GM12878 (cell line): Measurements from ENCODE around the gene GPR39. TPM values are rescaled to one million over a fixed set of nuclear protein-coding genes. Genes with fewer than 3 reads are reported as not detected.

Source experiments
- ATAC-seq: fragments of 200-7000 bp; cut with Tn5 transposase; 3 replicates; pipeline ENCODE4 v1.9.1; 2020; ENCODE audit warnings: mild to moderate bottlenecking, moderate library complexity
- BruUV-seq: library from RNA; stranded (reverse); fragments of 400-500 nt; replicated peaks from 2 replicates; lab custom pipeline; 2021; lab: Mats Ljungman, UMichigan
- CTCF ChIA-PET: fragments of 300-600 bp; sonication (Branson Sonifier 250); formaldehyde crosslinking; extraction: SDS; loops from one replicate; lab custom pipeline; 2021; ENCODE audit warnings: inconsistent platforms; lab: Yijun Ruan, JAX
- POLR2A ChIA-PET: fragments of 350-600 bp; formaldehyde crosslinking; extraction: SDS; loops from one replicate; lab custom pipeline; 2021; ENCODE audit warnings: inconsistent platforms; lab: Charles Lee
- RAD21 ChIA-PET: fragments of 300-600 bp; sonication (Branson Sonifier 250); formaldehyde crosslinking; loops from one replicate; lab custom pipeline; 2023; ENCODE audit warnings: antibody characterized with exemption; ENCODE audit not compliant: unreplicated experiment; lab: Charles Lee
- SMC1A ChIA-PET: fragments of 300-600 bp; sonication (Branson Sonifier 250); formaldehyde crosslinking; loops from one replicate; lab custom pipeline; 2023; ENCODE audit not compliant: unreplicated experiment, uncharacterized antibody; lab: Charles Lee
- DNase-seq: peaks from one replicate; pipeline ENCODE4 v3.0.0-alpha.2; 2011; ENCODE audit warnings: low read depth, low spot score
- FAIRE-seq: peaks from 3 replicates; lab custom pipeline; 2011; peaks lifted over from hg19 to GRCh38; lab: Jason Lieb, UNC
- H2AFZ ChIP-seq: 2 replicates; pipeline ENCODE4 v1.6.0; 2011; ENCODE audit warnings: low read depth, low read length, control low read depth; ENCODE audit not compliant: control insufficient read depth
- H3K27ac ChIP-seq: 2 replicates; pipeline ENCODE4 v1.5.1; 2011; ENCODE audit warnings: control low read depth; ENCODE audit not compliant: control insufficient read depth, insufficient read depth
- H3K27me3 ChIP-seq, 2 experiments: replicated peaks in 1 of 2; 2 replicates each; pipeline versions ENCODE4 v1.6.0 to v1.6.1; 2011; ENCODE audit warnings: low read length in 1 of 2; ENCODE audit not compliant: control insufficient read depth in 2 of 2, insufficient read depth in 2 of 2
- H3K36me3 ChIP-seq, 2 experiments: 2 replicates each; pipeline ENCODE4 v1.5.1; 2011; ENCODE audit warnings: low read length in 1 of 2; ENCODE audit not compliant: control insufficient read depth in 2 of 2, insufficient read depth in 2 of 2
- H3K4me1 ChIP-seq: 2 replicates; pipeline ENCODE4 v1.6.1; 2011; ENCODE audit warnings: mild to moderate bottlenecking, low read length, moderate library complexity, mixed read lengths; ENCODE audit not compliant: control insufficient read depth, insufficient read depth
- H3K4me2 ChIP-seq: 2 replicates; pipeline ENCODE4 v1.6.0; 2011; ENCODE audit warnings: control low read depth; ENCODE audit not compliant: control insufficient read depth, insufficient read depth
- H3K4me3 ChIP-seq: fragments of 200-600 bp; sonication (generic); 2 replicates; pipeline ENCODE4 v1.5.1; 2016
- H3K79me2 ChIP-seq: 2 replicates; pipeline ENCODE4 v1.6.0; 2011; ENCODE audit warnings: low read length; ENCODE audit not compliant: control insufficient read depth, insufficient read depth
- H3K9ac ChIP-seq: 2 replicates; pipeline ENCODE4 v1.8.0; 2011; ENCODE audit warnings: low read length, control low read depth, mixed read lengths; ENCODE audit not compliant: control insufficient read depth, insufficient read depth
- H3K9me3 ChIP-seq: replicated peaks from 3 replicates; pipeline ENCODE4 v1.5.1; 2011; ENCODE audit warnings: mild to moderate bottlenecking, low read length; ENCODE audit not compliant: control insufficient read depth, insufficient read depth
- H4K20me1 ChIP-seq: 2 replicates; pipeline ENCODE4 v1.6.0; 2011; ENCODE audit not compliant: control insufficient read depth, insufficient read depth
- CEBPB ChIP-seq, 2 experiments: fragments of 150-350 bp in 1 of 2; IDR thresholded peaks; 2 replicates each; pipeline ENCODE4 v1.6.1; 2012 to 2014; ENCODE audit warnings: low read depth in 2 of 2, low read length in 2 of 2, borderline replicate concordance in 1 of 2, inconsistent platforms in 1 of 2
- CHD4 ChIP-seq: fragments of 200-600 bp; sonication (generic); IDR thresholded peaks from 2 replicates; pipeline ENCODE4 v1.6.1; 2016; ENCODE audit warnings: mild to moderate bottlenecking
- FOXM1 ChIP-seq: IDR thresholded peaks from 2 replicates; pipeline ENCODE4 v1.6.1; 2012; ENCODE audit warnings: low read depth, mild to moderate bottlenecking, inconsistent platforms, low read length, moderate library complexity
- HDGF ChIP-seq: fragments of 450-650 bp; IDR thresholded peaks from 2 replicates; pipeline ENCODE4 v1.6.1; 2016; ENCODE audit warnings: antibody characterized with exemption
- IRF4 ChIP-seq: IDR thresholded peaks from 2 replicates; pipeline ENCODE4 v1.6.1; 2011; ENCODE audit warnings: low read depth, low read length
- NFXL1 ChIP-seq: fragments of 450-650 bp; IDR thresholded peaks from 2 replicates; pipeline ENCODE4 v1.6.1; 2017; ENCODE audit warnings: antibody characterized with exemption, mild to moderate bottlenecking, borderline replicate concordance
- PML ChIP-seq: IDR thresholded peaks from 2 replicates; pipeline ENCODE4 v1.6.1; 2012; ENCODE audit warnings: low read length, inconsistent platforms
- RBBP5 ChIP-seq: fragments of 200-600 bp; sonication (generic); conservative IDR thresholded peaks from 2 replicates; pipeline ENCODE4 v1.6.1; 2016
- RFX5 ChIP-seq: IDR thresholded peaks from 2 replicates; pipeline ENCODE4 v1.6.1; 2011; ENCODE audit warnings: low read depth, low read length, improper control_type of control experiment
- SREBF2 ChIP-seq: IDR thresholded peaks from 2 replicates; pipeline ENCODE4 v1.6.1; 2012; ENCODE audit warnings: mild to moderate bottlenecking, low read length
- TARDBP ChIP-seq: IDR thresholded peaks from 2 replicates; pipeline ENCODE4 v1.6.1; 2016; ENCODE audit warnings: borderline replicate concordance
- YBX1 ChIP-seq: fragments of 450-650 bp; IDR thresholded peaks from 2 replicates; pipeline ENCODE4 v1.6.1; 2016; ENCODE audit warnings: antibody characterized with exemption
- WGBS: methylation state at CpG from one replicate; pipeline ENCODE4 v1.1.6; 2016; ENCODE audit warnings: low lambda C conversion rate; ENCODE audit not compliant: insufficient replicate concordance, insufficient coverage; ENCODE audit errors: missing lambda C conversion rate; 5-methylcytosine and 5-hydroxymethylcytosine counted together
- in situ Hi-C: fragments of 300-500 bp; cut with MboI; formaldehyde crosslinking; loops from 9 replicates; pipeline ENCODE4 v1.14.3; 2018; ENCODE audit warnings: mixed read lengths
- intact Hi-C: fragments of 100-400 bp; cut with micrococcal nuclease; formaldehyde crosslinking; loops from one replicate; pipeline ENCODE4 v1.14.2; 2022; ENCODE audit not compliant: unreplicated experiment
- polyA plus RNA-seq, 11 experiments: library from polyadenylated mRNA; depleted of rRNA in 4 of 11; unstranded in 6 of 11; stranded (reverse) in 5 of 11; fragments of >200 nt; fragmentation: Nextera tagmentation in 4 of 11; fragmentation: Illumina TruSeq in 1 of 11; extraction: Ambion mirVana in 4 of 11; extraction: Trizol in 1 of 11; gene quantifications; 1 replicate in 1 of 11; 2 replicates in 10 of 11; pipeline versions ENCODE4 v1.2.1 to v1.2.3, GENCODE V29; 2011 to 2016; ENCODE audit warnings: inconsistent platforms in 2 of 11, missing spikeins in 2 of 11, low read depth in 1 of 11
- total RNA-seq, 4 experiments: library from RNA; depleted of rRNA in 3 of 4; stranded (reverse); fragments of >200 nt in 3 of 4; fragmentation: Illumina TruSeq in 1 of 4; extraction: Trizol in 1 of 4; gene quantifications; 2 replicates each; pipeline versions ENCODE4 v1.2.1 to v1.2.3, GENCODE V29; 2013 to 2021
- TF ChIP-seq, protein P1 (sequence below): fragments of 450-650 bp; IDR thresholded peaks from 2 replicates; pipeline ENCODE4 v1.6.1; 2017; ENCODE audit warnings: antibody characterized with exemption, mild to moderate bottlenecking, moderate library complexity
- TF ChIP-seq, protein P2 (sequence below): IDR thresholded peaks from 2 replicates; pipeline ENCODE4 v1.6.1; 2012; ENCODE audit warnings: low read depth, low read length, improper control_type of control experiment
- TF ChIP-seq, protein P3 (sequence below): fragments of 450-650 bp; formaldehyde crosslinking; IDR thresholded peaks from 2 replicates; pipeline ENCODE4 v1.4.0; 2020; ENCODE audit warnings: mild to moderate bottlenecking, moderate library complexity

The GPR39 gene
- total and polyA plus RNA-seq, 10 of the 15 experiments (the other 5 are each of a cell fraction or from before 2014, with no cell fraction given): 0.05 to 0.23 TPM; not detected in 8

DNA sequence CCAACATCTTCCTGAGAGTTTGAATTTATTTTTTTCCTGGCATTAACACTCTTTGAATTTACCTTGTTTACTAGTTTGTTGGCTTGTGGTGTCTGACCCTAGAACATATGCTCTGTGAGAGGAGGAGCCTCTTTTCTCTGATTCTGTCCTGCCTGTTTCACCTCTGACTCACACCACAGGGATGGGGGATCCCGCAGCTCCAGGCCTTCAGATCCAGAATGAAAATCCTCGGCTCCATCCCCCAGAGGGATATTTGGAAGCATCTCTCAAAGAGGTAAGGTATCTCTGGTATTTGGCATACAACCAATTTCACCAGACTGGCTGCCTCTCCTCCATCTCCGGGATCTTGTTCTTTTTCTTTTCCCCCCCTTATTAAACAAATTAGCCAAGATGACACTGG lies 104.7 kb downstream of the GPR39 start:
- H3K79me2 ChIP-seq: no peaks in the 10 kb centered on the region
- no peak overlapping the region for H3K27ac ChIP-seq
- no peaks in the 10 kb centered on the region for H3K36me3 ChIP-seq
- CTCF ChIA-PET: no interaction called here
- no peak overlapping the region for H2AFZ ChIP-seq
- no peak for ATAC-seq
- no peak overlapping the region for H3K4me2 ChIP-seq
- TF ChIP-seq SREBF2: no peak
- TF ChIP-seq, protein P1, sequence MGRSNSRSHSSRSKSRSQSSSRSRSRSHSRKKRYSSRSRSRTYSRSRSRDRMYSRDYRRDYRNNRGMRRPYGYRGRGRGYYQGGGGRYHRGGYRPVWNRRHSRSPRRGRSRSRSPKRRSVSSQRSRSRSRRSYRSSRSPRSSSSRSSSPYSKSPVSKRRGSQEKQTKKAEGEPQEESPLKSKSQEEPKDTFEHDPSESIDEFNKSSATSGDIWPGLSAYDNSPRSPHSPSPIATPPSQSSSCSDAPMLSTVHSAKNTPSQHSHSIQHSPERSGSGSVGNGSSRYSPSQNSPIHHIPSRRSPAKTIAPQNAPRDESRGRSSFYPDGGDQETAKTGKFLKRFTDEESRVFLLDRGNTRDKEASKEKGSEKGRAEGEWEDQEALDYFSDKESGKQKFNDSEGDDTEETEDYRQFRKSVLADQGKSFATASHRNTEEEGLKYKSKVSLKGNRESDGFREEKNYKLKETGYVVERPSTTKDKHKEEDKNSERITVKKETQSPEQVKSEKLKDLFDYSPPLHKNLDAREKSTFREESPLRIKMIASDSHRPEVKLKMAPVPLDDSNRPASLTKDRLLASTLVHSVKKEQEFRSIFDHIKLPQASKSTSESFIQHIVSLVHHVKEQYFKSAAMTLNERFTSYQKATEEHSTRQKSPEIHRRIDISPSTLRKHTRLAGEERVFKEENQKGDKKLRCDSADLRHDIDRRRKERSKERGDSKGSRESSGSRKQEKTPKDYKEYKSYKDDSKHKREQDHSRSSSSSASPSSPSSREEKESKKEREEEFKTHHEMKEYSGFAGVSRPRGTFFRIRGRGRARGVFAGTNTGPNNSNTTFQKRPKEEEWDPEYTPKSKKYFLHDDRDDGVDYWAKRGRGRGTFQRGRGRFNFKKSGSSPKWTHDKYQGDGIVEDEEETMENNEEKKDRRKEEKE: no peak
- TF ChIP-seq YBX1: no peak
- no peak for TF ChIP-seq IRF4
- TF ChIP-seq PML: no peak
- TF ChIP-seq, protein P2, sequence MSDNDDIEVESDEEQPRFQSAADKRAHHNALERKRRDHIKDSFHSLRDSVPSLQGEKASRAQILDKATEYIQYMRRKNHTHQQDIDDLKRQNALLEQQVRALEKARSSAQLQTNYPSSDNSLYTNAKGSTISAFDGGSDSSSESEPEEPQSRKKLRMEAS: no peak
- no peak for TF ChIP-seq HDGF
- TF ChIP-seq TARDBP: no peak
- no peak for TF ChIP-seq FOXM1
- TF ChIP-seq CEBPB (IDR thresholded peaks at IDR 0.05; ENCODE audit: borderline replicate concordance in 1 of 2, low read depth in 2 of 2, low read length in 2 of 2): no peak
- no peak for TF ChIP-seq RBBP5
- no peak for TF ChIP-seq RFX5
- TF ChIP-seq CHD4: no peak
- no peak for TF ChIP-seq NFXL1
- TF ChIP-seq, protein P3, sequence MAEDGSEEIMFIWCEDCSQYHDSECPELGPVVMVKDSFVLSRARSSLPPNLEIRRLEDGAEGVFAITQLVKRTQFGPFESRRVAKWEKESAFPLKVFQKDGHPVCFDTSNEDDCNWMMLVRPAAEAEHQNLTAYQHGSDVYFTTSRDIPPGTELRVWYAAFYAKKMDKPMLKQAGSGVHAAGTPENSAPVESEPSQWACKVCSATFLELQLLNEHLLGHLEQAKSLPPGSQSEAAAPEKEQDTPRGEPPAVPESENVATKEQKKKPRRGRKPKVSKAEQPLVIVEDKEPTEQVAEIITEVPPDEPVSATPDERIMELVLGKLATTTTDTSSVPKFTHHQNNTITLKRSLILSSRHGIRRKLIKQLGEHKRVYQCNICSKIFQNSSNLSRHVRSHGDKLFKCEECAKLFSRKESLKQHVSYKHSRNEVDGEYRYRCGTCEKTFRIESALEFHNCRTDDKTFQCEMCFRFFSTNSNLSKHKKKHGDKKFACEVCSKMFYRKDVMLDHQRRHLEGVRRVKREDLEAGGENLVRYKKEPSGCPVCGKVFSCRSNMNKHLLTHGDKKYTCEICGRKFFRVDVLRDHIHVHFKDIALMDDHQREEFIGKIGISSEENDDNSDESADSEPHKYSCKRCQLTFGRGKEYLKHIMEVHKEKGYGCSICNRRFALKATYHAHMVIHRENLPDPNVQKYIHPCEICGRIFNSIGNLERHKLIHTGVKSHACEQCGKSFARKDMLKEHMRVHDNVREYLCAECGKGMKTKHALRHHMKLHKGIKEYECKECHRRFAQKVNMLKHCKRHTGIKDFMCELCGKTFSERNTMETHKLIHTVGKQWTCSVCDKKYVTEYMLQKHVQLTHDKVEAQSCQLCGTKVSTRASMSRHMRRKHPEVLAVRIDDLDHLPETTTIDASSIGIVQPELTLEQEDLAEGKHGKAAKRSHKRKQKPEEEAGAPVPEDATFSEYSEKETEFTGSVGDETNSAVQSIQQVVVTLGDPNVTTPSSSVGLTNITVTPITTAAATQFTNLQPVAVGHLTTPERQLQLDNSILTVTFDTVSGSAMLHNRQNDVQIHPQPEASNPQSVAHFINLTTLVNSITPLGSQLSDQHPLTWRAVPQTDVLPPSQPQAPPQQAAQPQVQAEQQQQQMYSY (CRISPR knock-in tag): no peak
- no peak overlapping the region for H3K9ac ChIP-seq
- SMC1A ChIA-PET: no interaction called here
- no peaks in the 10 kb centered on the region for H3K27me3 ChIP-seq
- BruUV-seq: no TSS peak
- WGBS: 30% methylated on average over 3 of the region's 3 CpGs
- RAD21 ChIA-PET: no interaction called here
- intact Hi-C loops: no loop called here
- H3K4me3 ChIP-seq: no peak overlapping the region
- no peaks in the 10 kb centered on the region for H3K9me3 ChIP-seq
- no peaks in the 10 kb centered on the region for H3K4me1 ChIP-seq
- POLR2A ChIA-PET: no interaction called here
- no peak for FAIRE-seq
- in situ Hi-C loops: no loop called here
- H4K20me1 ChIP-seq: no peaks in the 10 kb centered on the region
- DNase-seq: no peak
